ENCODE results near the gene HSFX4.
"Not testable (repeated sequence)": the region's sequence is repeated elsewhere in the genome, so short reads cannot be mapped to it uniquely, and the experiment has no call there.

HSFX4 gene, protein sequence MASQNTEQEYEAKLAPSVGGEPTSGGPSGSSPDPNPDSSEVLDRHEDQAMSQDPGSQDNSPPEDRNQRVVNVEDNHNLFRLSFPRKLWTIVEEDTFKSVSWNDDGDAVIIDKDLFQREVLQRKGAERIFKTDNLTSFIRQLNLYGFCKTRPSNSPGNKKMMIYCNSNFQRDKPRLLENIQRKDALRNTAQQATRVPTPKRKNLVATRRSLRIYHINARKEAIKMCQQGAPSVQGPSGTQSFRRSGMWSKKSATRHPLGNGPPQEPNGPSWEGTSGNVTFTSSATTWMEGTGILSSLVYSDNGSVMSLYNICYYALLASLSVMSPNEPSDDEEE

DNA sequence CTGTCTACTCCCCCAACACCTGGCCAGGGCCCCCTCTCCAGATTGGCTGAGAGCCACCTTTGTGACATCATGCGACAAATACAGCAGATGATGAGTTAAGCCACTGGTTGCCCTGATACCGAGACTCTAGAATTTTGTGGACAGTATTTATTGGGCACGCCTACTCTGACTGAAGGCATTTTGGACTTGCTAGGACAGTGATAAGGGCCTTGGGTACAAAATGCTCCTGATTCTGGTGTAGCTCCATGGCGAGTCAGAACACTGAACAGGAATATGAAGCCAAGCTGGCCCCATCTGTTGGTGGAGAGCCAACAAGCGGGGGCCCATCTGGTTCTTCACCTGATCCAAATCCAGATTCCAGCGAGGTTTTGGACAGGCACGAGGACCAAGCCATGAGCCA lies at the start of gene HSFX4:
TSS of gene HSFX4 (plus strand) at position 174 of the 400 bp plus-strand sequence. CDS start at position 246, 72 bp downstream.
- DNase-seq, result not testable (repeated sequence)

DNA sequence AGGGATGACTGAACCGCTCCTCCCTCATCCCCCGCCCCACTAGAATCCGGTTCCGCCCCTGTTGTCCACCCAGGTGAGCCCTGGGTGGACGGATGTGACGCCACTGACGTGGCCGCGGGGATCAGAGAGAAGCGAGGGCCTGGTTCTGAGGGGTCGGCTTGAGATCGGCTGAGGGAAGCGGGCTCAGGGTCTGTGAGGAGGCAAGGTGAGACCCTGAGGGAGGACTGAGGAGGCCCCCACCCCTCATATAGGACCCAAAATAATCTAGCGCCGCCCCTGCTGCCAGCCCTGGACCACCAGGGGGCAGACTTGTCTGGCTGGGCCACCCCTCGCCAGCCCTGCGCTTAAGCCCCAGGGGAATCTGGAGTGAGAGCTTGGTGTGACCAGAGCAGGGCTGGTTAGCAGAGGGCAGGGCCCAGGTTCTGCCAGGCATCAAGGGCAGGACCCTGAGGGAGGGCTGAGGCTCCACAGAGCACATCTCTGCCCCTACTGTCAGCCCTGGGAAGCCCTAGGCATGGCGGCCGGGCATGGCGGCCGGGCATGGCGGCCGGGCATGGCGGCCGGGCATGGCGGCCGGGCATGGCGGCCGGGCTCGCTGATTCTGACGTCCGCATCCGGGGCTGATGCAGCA lies 48.2 kb upstream of the HSFX4 start, which contains the start of gene MAGEA8:
TSS of gene MAGEA8 (plus strand) at position 103 of the 631 bp plus-strand sequence. CDS start 3,090 bp downstream, outside the sequence.
- DNase-seq, result peak; percentile 0

DNA sequence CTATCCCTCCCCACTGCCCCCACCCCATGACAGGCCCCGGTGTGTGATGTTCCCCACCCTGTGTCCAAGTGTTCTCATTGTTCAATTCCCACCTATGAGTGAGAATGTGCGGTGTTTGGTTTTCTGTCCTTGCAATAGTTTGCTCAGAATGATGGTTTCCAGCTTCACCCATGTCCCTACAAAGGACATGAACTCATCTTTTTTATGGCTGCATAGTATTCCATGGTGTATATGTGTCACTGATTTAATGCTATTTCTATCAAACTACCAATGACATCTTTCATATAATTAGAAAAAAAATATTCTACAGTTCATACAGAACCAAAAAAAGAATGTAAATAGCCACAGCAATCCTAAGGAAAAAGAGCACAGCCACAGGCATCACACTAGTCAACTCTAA lies 38.5 kb upstream of the HSFX4 start:
- not testable (repeated sequence) for DNase-seq

DNA sequence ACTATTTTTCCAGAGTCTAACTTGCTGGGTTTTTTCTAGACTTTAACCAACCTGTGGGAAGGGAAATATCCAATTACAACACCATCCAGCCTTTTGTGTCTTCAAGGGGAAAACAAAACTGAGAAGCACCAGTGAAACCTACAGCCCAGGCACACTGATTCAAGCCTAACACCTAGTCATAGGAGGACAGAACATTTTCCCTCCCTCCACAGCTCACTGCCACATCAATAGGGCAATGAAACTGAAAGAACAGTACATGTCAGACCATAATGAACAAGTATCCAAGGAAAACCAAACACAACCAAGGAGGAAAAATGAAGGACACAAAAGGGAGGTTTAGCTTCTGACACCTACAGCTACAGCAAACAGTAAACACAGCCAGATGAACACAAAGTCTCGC lies 30.8 kb upstream of the HSFX4 start:
- no peak for DNase-seq

DNA sequence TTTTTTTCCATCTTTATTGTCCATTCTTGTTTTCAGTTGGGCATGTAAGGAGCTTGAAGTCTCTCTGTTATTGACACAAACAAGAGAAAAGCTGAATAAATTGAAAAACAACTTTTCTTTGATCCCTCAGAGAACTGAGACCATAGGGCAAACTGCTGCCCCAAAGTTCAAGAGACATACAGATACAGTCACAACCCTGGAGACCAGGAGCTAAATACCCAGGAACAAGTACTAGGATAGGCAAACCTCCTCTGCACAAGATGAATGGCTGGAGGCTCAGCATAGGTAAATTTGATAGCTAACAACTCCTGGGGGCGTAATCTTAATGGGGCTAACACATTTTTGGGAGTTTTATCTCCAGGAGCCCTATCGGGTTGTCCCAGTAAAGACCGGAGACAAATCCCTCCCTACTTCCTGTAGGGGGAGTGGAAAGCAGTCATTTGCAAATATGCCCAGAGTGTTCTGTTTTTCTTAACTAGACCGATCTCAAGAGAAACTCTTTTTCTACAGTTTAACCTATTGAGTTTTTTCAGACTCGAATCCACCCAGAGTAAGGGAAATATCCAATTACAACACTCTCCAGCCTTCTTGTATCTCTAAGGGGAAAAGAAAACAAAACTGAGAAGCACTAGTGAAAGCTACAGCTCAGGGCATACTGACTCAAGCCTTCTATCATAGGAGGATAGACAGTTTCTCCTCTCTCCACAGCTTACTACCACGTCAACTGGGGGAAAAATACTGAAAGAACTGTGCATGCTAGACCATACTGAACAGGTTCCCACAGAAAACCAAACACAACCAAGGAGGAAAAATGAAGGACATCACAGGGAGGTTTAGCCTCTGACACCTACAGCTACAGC lies 25.3 kb upstream of the HSFX4 start:
- no peak for DNase-seq

DNA sequence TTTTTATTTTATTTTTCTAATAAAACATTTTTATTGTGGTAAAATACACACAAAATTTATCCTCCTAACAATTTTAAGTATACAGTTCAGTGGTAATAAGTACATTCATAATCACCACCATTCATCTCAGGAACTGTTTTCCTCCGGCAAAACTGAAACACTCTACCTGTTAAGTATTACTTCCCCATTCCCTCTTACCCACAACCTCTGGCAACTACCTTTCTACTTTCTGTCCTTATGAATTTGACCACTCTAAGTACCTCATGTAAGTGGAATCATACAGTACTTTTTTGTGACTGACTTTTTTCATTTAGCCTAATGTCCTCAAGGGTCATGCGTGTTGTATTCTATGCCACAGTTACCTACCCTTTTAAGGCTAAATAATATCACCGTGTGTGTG lies 21.1 kb upstream of the HSFX4 start:
- no peak for DNase-seq

DNA sequence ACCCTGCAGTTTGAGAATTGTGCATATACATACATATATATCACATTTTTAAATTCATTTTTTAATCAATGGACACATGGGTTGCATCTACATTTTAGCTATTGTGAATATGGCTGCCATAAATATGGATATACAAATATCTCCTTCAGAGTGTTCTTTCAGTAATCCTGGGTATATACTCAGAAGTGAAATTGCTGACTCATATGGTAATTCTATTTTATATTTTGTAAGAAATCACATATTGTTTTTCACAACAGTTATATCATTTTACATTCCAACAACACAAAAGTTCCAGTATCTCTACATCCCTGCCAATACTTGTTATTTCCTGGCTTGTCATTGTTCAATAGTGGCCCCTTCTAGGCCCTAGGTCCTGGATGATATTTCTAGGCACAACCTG lies 20.6 kb upstream of the HSFX4 start:
- no peak for DNase-seq

DNA sequence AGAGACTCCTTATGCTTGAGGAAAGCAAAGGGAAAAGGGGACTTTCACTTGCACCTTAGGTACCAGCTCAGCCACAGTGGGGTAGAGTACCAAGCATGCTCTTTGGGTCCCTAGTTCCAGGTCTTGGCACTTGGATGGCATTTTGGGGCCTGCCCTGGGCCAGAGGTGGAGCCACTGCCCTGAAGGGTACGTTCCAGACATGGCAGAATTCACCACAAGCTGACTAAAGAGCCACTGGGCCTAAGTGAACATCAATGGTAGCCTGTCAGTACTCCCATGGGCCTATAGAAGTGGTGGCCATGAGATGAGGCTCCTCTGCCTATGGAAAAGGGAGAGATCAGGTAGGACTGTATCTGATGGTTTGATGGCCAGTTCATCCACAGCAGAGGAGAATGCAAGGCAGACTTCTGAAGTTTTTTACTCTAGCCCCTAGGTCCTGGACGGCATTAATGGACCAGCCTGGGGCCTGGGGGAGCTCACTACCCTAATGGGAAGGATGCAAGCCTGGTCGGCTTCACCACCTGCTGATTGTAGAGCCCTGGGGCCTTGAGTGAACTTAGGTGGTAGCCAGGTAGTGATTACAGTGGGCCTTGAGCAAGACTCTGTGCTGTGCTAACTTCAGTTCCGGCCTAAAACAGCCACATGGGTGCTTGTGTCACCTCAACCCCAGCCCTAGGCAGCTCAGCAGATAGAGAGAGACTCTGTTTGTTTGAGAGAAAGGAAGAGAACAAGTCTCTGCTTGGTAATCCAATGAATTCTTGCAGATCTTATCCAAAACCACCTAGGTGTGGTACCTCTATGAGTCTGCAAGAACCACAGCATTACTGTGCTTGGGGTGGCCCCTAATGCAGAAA lies 19.8 kb upstream of the HSFX4 start:
- DNase-seq, result no peak

DNA sequence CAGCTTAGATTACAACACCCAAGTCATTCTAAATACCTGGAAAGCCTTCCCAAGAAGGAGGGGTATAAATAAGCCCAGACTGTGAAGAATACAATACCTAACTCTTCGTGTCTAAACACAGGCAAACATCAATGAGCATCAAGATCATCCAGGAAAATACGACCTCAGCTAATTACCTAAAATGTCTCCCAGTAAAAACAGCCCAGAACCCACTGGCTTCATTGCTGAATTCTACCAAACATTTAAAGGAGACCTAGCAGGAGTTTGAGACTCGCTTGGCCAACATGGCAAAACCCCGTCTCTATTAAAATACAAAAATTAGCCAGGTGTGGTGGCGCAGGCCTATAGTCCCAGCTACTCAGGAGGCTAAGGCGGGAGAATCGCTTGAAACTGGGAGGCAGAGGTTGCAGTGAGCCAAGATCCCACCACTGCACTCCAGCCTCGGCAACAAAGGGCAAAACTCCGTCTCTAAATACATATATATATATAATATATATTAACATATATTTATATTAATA lies 19.1 kb upstream of the HSFX4 start:
- DNase-seq, result peak; percentile 12

DNA sequence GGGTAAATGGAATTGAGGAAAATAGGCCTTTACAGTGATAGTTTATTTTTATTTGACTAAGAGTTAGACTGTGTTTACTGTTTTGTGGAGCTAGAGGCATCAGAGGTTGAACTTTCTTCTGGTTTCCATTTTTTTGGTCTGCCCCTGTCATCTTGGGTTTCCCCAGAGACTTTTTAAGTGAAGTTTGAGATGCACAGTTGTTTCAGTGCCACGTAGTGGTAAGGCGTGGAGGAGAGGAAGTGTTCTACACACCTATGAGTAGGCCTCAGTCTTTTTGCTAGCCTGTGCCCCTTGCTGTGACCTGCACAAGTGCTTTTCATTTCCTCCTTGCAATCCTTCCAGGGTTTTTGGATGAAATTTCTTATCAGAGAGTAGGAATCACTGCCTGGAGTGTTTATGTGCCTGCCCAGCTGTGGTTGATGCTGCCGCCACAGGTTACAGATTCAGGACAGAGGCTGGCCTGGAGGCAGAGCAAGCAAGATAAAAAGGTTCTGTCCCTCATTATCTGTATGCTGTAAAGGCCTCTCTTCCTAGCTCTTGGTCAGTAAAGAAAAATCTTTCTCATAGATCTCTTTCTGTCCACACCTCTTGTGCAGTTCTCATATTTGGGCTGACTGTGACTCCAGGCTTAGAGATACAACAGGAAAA lies 12.5 kb upstream of the HSFX4 start:
- DNase-seq, result no peak

DNA sequence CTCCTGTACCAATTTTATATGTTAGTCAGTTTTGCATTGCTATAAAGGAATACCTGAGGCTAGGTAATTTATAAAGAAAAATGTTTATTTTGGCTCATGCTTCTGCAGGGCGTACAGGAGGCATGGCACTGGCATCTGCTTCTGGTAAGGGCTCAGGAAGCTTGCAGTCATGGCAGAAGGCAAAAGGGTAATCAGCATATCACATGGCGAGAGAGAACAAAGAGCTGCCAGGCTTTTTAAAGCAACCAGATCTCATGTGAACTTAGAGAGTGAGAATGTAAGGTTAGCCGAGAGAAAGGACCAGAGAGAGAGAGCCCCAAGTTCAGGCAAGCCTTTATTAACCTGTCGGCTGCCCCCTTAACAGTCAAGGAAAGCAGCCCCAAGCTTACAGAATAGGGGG lies 5.5 kb upstream of the HSFX4 start:
- not testable (repeated sequence) for DNase-seq

DNA sequence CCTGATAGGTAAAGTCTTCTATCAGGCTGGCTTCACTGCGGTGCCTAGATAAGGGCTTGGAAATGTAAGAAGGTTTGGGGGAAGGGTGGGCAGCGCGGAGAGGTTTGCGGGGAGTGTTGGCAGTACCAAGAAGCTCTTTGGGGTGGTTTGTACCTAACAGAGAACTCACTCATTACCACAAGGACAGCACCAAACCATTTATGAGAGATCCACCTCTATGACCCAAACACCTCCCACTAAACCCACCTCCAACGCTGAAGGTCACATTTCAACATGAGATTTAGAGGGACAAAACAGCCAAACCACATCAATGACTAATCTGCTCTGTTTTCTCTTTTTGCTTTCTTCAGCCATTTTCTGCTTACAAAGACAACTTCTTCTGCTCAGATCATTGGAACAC lies 4.9 kb upstream of the HSFX4 start:
- not testable (repeated sequence) for DNase-seq

DNA sequence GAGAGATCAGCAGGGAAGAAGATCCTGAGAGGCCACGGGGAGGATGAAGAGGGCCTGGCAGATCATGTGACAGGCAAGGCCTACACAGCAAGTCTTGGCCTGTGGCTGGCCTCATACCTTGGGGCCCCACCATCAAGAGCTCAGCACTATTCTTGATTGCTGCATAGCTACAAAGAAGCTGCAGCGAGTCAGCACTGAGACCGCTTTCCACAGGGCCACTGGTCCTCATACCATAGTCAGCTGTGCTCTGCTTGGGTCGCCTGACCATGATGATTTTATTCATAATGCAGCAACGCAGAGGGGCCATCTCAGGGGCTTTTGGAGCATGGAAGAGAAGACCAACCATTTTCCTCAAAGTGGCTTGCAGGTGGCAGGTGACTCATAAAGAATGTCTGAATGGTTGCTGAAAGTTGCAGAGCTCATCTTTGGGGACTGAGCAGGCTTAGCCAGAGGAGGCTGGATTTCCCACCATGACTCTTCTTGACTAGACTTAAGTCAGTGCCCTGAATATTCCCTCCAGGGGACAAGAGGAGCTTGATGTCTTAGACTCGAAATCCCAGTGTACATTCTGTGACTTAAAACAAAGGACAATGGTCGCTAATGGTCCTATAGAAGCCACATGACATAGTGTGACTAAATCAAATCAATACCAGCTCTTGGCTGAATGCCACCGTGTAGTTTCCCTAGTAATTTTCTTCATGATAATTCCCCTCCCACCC lies 2.0 kb upstream of the HSFX4 start:
- DNase-seq, result not testable (repeated sequence)

DNA sequence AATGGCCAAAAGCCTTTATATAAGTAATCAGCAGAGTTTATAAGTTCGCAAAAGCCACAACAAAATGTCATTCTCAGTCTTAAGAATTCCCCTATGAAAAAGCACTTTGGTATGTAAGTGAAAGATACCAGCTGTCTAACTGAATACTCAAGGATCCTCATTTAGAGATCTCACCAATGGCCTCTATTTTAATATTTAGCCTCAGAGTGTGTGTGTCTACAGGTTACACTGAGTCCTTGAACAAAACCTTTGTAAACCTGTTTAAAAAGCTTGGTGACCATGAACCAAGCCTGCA lies 1.5 kb upstream of the HSFX4 start:
- DNase-seq, result not testable (repeated sequence)

DNA sequence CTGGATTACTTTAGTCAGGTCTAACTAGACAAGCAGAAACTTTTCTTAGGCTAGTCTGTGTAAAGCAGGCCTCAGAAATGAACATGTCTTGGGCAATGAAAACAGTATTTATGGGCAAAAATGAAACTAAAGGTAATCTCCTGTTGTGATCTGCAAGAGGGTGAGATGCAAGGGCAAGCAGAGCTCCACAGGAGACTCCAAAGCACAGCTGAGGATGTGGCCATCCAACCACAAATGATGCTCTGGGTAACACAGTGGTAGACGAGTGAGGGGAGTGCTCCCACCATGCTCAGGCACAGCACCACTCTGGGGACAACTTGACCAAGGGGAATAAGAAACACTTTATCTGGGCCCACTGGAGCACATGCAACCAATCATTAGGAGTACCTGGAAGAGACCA lies 738 bp upstream of the HSFX4 start:
- not testable (repeated sequence) for DNase-seq

DNA sequence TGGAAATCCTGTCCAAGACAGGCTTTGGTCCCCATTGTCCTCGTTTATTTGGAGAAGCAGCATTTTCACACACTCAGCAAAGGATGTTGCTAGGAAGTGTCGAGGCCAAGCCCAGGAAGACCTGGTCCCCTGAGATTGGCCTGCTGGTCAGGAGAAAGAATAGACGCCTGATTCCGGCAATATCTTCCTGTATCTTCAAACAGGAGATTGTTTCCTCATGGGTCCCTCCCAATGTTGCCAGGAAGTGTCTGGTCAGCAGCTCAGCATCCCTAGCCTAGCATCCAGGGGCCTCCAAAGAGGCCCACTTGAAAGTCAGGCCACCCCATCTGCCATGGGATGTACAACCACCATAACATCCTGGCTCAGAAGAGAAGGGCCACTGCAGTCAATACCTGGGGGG lies 2.0 kb downstream of the HSFX4 start:
- DNase-seq, result not testable (repeated sequence)

DNA sequence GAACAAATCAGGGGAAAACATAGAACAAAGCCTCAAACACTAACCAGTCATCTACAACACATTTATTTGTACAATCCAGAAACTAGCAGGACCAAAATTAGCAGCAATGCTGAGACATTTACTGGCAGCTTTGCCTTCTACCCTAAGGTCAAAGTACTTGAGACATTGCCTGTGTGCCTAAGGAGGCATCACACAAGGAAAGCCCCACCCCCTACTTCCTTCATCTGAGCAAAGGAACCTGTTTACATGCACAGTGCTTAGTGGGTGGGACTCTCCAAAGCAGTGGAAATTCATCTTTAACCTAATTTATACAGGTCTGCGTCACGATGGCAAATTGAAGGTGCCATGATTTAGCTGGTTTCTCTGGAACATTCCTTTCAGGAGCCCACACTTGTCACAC lies 2.8 kb downstream of the HSFX4 start:
- DNase-seq, result not testable (repeated sequence)

DNA sequence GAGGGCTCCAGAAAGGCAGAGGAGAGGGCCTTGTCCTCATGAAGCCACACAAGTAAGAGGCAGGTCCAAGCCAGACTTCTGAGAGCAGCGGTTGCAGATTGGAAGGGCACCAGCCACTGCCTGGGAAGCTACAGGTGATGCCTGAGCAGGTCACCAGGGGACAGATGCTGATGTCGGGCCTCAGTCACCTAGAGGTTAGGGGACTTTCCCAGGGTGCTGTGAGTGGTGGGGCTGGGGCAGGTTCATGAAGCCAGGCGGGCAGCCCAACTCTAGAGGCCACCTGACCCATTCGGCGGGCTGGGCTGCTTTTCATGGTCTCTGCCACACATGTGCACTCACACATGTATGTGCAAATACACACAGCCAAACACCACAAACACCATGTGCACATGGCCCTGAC lies 3.6 kb downstream of the HSFX4 start:
- not testable (repeated sequence) for DNase-seq

DNA sequence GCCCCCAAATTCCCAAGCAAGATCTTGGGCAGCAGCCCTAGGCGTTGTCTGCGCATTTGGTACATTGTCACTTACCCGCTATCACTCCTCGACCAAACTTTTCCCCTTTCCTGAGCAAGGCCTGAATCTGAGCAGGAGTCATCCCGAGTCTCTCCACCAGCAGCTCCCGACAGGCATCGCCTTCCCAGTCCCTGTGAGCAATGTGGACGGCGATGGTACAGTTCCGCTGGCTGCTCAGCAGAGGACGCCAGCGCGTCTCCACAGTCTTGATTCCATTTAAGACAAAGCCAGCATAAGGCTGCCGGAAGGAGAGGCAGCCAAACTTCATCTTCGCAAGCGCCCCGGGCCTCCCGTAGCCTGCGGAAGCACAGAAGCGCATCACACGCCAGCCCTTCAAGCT lies 4.2 kb downstream of the HSFX4 start:
- DNase-seq, result not testable (repeated sequence)

DNA sequence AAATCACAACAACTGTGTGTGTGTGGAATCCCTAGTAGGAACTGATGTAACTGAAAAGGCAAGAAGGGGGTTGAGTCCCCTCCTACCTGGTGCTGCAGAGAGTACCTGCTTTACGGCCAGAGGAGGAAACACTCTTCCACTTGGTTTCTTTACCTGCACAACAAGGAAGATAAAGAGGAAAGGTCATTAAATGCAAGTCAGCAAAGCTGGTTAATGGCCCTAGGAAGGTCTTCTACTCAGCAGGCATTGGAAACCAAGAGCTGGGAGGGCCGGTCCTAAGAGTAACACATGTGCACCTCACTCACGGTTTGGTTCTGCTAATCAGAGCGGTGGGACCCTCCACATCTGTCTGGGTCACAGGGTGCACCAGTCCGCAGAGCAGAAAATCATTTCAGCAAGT lies 8.0 kb downstream of the HSFX4 start:
- DNase-seq, result not testable (repeated sequence)

DNA sequence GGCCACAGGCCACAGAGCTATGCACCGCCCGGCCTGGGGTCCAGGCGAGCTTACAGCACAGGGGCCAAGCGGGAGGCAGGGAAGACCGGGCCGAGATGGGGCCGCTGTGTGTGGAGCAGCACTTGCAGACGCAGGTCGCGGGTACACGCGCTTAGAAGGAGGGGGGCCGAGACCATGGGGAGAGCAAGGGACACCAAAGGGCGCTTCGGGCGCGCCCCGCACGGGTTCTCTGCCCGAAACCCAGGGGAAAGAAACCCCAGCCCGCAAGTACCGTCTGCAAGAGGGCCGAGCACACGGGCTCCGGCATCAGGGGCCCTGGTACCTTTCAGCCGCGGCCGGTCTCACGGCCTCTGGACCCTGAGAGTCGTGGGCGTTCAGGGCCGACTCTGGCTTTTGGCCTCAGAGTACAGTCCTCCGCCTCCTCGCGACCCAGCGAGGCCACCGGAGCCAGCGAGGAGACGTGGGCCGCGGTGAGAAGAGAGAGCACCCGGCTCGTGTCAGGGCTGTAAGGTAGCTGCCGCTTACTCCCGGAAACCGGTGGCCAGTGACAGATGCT lies 8.6 kb downstream of the HSFX4 start:
- peak; percentile 26 for DNase-seq

Measured in NCI-H69 (cell line).